GM18526 (cell line): ENCODE measurements around the gene PRRT1B.

Experiments used
- POLR2A ChIP-seq: IDR thresholded peaks from 3 replicates; pipeline ENCODE4 v1.6.1; 2011; ENCODE audit not compliant: insufficient read length; ENCODE audit errors: extremely low read depth

The PRRT1B gene

GRCh38 chr9:131582056-131582455 lies 36.7 kb downstream of the PRRT1B start:
- no peak for TF ChIP-seq POLR2A

GRCh38 chr9:131582466-131583336 lies 37.4 kb downstream of the PRRT1B start:
- TF ChIP-seq POLR2A: no peak

- no peak for TF ChIP-seq POLR2A
These were observed 38.0 kb downstream of the PRRT1B start for GRCh38 chr9:131583337-131583645.

GRCh38 chr9:131583836-131584555 lies 38.7 kb downstream of the PRRT1B start:
- TF ChIP-seq POLR2A: no peak

- TF ChIP-seq POLR2A: no peak
These were observed 39.5 kb downstream of the PRRT1B start for GRCh38 chr9:131584858-131585257.

GRCh38 chr9:131585375-131585774 lies 40.1 kb downstream of the PRRT1B start:
- TF ChIP-seq POLR2A: no peak

- TF ChIP-seq POLR2A: no peak
These were observed 42.0 kb downstream of the PRRT1B start for GRCh38 chr9:131587331-131587730.

- TF ChIP-seq POLR2A: no peak
These were observed 42.6 kb downstream of the PRRT1B start for GRCh38 chr9:131587906-131588305.

GRCh38 chr9:131588396-131588795 lies 43.1 kb downstream of the PRRT1B start:
- no peak for TF ChIP-seq POLR2A

- TF ChIP-seq POLR2A: no peak
These were observed 43.9 kb downstream of the PRRT1B start for GRCh38 chr9:131589124-131589711.

- no peak for TF ChIP-seq POLR2A
These were observed 44.7 kb downstream of the PRRT1B start for GRCh38 chr9:131589993-131590392.

- TF ChIP-seq POLR2A: no peak
These were observed 45.1 kb downstream of the PRRT1B start for GRCh38 chr9:131590449-131590848.

GRCh38 chr9:131590907-131591844 lies 45.9 kb downstream of the PRRT1B start:
- TF ChIP-seq POLR2A: no peak

- no peak for TF ChIP-seq POLR2A
These were observed 46.5 kb downstream of the PRRT1B start for GRCh38 chr9:131591845-131592208.
